ENCODE measurements around the gene CPNE1. TPM values are rescaled to one million over a fixed set of nuclear protein-coding genes. Genes with fewer than 3 reads are reported as not detected.

CPNE1 gene
- total and polyA plus RNA-seq, 10 of the 15 experiments (the other 5 are each of a cell fraction or from before 2014, with no cell fraction given) = 84.9 to 209 (median 146) TPM

- TF ChIP-seq NKRF (conservative IDR thresholded peaks at IDR 0.05) = no peak
These were observed 34.1 kb downstream of the CPNE1 start (continued) for GRCh38 chr20:35630636-35631035.

- ChIA-PET CTCF (interaction anchor here (0.6 to 0.8 kb wide), 3 partner anchors 13 to 325 kb away, joined by 3 to 6 read pairs (median 3); partner anchors contain the start of gene SCAND1), SMC1A (ENCODE audit: uncharacterized antibody, unreplicated experiment) (interaction anchor here (0.7 to 0.8 kb wide), 2 partner anchors 22 to 502 kb away, joined by 3 read pairs; no protein-coding TSS in a partner anchor), POLR2A (interaction anchor here (0.5 to 0.6 kb wide), 2 partner anchors 38 to 138 kb away, joined by 3 to 4 read pairs; no protein-coding TSS in a partner anchor), RAD21 (ENCODE audit: unreplicated experiment) (interaction anchor here (1.6 kb wide), 1 partner anchor 11 kb away, joined by 4 read pairs; no protein-coding TSS in a partner anchor)
- in situ Hi-C loops (cut with MboI) = no loop called here
- Histone ChIP-seq H4K20me1 (ENCODE audit: control insufficient read depth, insufficient read depth) (no peaks in the 10 kb centered on the region), H3K4me2 (ENCODE audit: control insufficient read depth, insufficient read depth) (no peak overlapping the region), H3K9ac (ENCODE audit: control insufficient read depth, insufficient read depth, low read length) (no peak overlapping the region), H2AFZ (ENCODE audit: control insufficient read depth, low read depth, low read length) (no peak overlapping the region), H3K36me3 (ENCODE audit: control insufficient read depth in 2 of 2, insufficient read depth in 2 of 2, low read length in 1 of 2) (peaks cover 18 to 38% of the 10 kb centered on the region in 2 experiments), H3K4me1 (ENCODE audit: control insufficient read depth, insufficient read depth, low read length) (no peaks in the 10 kb centered on the region), H3K27me3 (replicated peaks in 1 of 2; ENCODE audit: control insufficient read depth in 2 of 2, insufficient read depth in 2 of 2, low read length in 1 of 2) (no peaks in the 10 kb centered on the region), H3K27ac (ENCODE audit: control insufficient read depth, insufficient read depth) (no peak overlapping the region), H3K9me3 (replicated peaks; ENCODE audit: control insufficient read depth, insufficient read depth, low read length) (no peaks in the 10 kb centered on the region), H3K79me2 (ENCODE audit: control insufficient read depth, insufficient read depth, low read length) (no peaks in the 10 kb centered on the region; the same call in 1 of the 2 replicates), H3K4me3 (no peak overlapping the region)
- BruUV-seq (replicated peaks) = no TSS peak
- 94% methylated on average over 12 of the region's 12 CpGs for WGBS (ENCODE audit: insufficient coverage, insufficient replicate concordance, low lambda C conversion rate, missing lambda C conversion rate)
- no peak for TF ChIP-seq SUZ12 (IDR thresholded peaks at IDR 0.05; ENCODE audit: unreplicated experiment)
- no peak for TF ChIP-seq PKNOX1 (IDR thresholded peaks at IDR 0.05)
- TF ChIP-seq RAD51 (IDR thresholded peaks at IDR 0.05) = no peak
- TF ChIP-seq JUNB (IDR thresholded peaks at IDR 0.05) = no peak
- TF ChIP-seq BACH1 (IDR thresholded peaks at IDR 0.05; ENCODE audit: borderline replicate concordance) = no peak
- no peak for TF ChIP-seq NFIC (IDR thresholded peaks at IDR 0.05; ENCODE audit: low read depth, low read length)
- TF ChIP-seq ESRRA (IDR thresholded peaks at IDR 0.05; ENCODE audit: low read length) = no peak
- no peak for TF ChIP-seq TCF12 (IDR thresholded peaks at IDR 0.05; ENCODE audit: low read depth, low read length)
- TF ChIP-seq BCLAF1 (IDR thresholded peaks at IDR 0.05) = no peak
- DNase-seq (ENCODE audit: low read depth, low spot score) = no peak
- FAIRE-seq = no peak
- ATAC-seq = no peak
- intact Hi-C loops (cut with micrococcal nuclease; ENCODE audit: unreplicated experiment) = no loop called here
These were observed 35.1 kb downstream of the CPNE1 start for GRCh38 chr20:35629427-35630145.

Data from GM12878 (cell line).